ENCODE measurements around the gene AKTIP.

The AKTIP gene

DNA sequence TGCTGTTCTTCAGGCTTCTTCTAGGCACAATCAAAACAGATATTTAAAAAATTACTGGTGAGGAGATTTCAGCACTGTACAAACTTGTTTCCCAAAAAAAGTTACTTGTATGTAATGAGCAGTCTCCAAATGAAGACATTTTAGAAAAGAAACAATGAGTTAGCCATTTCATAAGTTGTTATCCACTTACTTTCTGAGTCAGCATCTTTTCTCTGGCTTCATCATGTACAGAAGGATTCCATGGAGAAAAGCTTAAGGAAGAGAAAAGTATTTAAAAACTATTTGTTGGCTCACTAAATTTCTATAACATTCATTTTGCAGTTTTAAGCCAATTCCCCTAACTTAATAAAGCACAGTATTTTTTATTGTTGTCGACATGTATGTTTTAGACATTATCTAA lies 10.5 kb downstream of the AKTIP start:
- no peak overlapping the region for H3K4me3 ChIP-seq (ENCODE audit: low read depth, low read length)
- no peaks in the 10 kb centered on the region for H3K9me3 ChIP-seq
- H3K36me3 ChIP-seq, result peaks cover 17% of the 10 kb centered on the region
- no peaks in the 10 kb centered on the region for H3K27me3 ChIP-seq
- no peak for DNase-seq
- no peaks in the 10 kb centered on the region for H3K4me1 ChIP-seq
- TF ChIP-seq, protein P1, sequence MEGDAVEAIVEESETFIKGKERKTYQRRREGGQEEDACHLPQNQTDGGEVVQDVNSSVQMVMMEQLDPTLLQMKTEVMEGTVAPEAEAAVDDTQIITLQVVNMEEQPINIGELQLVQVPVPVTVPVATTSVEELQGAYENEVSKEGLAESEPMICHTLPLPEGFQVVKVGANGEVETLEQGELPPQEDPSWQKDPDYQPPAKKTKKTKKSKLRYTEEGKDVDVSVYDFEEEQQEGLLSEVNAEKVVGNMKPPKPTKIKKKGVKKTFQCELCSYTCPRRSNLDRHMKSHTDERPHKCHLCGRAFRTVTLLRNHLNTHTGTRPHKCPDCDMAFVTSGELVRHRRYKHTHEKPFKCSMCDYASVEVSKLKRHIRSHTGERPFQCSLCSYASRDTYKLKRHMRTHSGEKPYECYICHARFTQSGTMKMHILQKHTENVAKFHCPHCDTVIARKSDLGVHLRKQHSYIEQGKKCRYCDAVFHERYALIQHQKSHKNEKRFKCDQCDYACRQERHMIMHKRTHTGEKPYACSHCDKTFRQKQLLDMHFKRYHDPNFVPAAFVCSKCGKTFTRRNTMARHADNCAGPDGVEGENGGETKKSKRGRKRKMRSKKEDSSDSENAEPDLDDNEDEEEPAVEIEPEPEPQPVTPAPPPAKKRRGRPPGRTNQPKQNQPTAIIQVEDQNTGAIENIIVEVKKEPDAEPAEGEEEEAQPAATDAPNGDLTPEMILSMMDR (IDR thresholded peaks at IDR 0.05; ENCODE audit: low read depth, low read length), result no peak

DNA sequence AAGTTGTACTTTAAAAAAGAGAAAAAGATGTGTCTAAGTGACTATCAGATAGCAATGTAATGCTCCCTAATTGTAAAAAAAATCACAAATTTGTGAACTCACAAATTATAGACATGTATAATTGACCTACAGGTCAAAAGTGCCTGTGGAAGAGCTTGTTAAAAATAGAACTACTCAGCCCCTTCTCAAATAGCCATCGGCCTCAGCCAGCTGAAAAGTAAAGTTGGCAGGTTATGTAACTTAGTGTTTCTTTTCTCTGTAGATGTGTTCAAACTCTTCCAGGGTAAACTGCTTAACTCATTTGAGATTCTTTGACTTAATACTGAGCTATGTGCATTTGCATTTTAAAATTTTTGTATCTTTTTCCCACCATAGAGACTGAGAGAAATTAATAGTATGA lies 13.3 kb downstream of the AKTIP start:
- Histone ChIP-seq H3K4me1 (no peaks in the 10 kb centered on the region), H3K36me3 (peaks cover 16% of the 10 kb centered on the region), H3K27me3 (no peaks in the 10 kb centered on the region), H3K9me3 (no peaks in the 10 kb centered on the region), H3K4me3 (ENCODE audit: low read depth, low read length) (no peak overlapping the region)
- TF ChIP-seq, protein P1 (IDR thresholded peaks at IDR 0.05; ENCODE audit: low read depth, low read length), result no peak
- no peak for DNase-seq

DNA sequence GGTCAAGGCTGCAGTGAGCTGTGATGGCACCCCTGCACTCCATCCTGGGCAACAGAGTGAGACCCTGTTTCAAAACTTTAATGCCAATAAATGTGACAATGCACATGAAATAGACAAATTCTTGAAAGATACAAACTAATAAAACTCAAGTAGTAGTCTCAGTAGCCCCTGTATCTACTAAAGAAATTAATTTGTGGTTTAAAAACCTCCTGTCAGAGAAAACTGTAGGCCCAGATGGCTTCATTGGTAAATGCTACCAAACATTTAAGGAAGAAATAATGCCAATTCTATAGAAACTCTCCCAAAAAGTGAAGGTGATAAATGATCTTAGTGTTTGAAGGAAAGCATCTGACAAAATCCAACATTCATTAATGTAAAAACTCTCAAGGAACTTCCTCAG lies 16.8 kb downstream of the AKTIP start:
- Histone ChIP-seq H3K36me3 (peaks cover 13% of the 10 kb centered on the region), H3K4me1 (no peaks in the 10 kb centered on the region), H3K27me3 (no peaks in the 10 kb centered on the region), H3K4me3 (ENCODE audit: low read depth, low read length) (no peak overlapping the region), H3K9me3 (no peaks in the 10 kb centered on the region)
- no peak for DNase-seq
- TF ChIP-seq, protein P1 (IDR thresholded peaks at IDR 0.05; ENCODE audit: low read depth, low read length), result no peak

DNA sequence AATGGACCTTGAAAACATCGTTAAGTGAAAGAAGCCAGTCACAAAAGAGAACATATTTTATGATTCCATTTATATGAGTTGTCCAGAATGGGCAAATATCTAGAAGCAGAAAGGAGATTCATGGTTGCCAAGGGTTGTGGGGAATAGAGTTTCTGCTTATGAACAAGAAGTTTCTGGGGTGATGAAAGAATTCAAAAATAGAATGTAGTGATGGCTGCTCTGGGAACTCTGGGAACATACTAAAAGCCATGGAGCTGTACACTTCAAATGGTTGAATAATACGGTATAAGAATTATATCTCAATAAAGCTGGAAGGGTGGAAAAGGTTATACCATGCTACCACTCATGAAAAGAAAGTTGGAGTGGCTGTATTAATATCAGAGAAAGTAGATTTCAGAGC lies 18.5 kb downstream of the AKTIP start:
- Histone ChIP-seq H3K27me3 (no peaks in the 10 kb centered on the region), H3K9me3 (no peaks in the 10 kb centered on the region), H3K4me3 (ENCODE audit: low read depth, low read length) (no peak overlapping the region), H3K36me3 (peaks cover 15% of the 10 kb centered on the region), H3K4me1 (no peaks in the 10 kb centered on the region)
- DNase-seq, result no peak
- TF ChIP-seq, protein P1 (IDR thresholded peaks at IDR 0.05; ENCODE audit: low read depth, low read length), result no peak

DNA sequence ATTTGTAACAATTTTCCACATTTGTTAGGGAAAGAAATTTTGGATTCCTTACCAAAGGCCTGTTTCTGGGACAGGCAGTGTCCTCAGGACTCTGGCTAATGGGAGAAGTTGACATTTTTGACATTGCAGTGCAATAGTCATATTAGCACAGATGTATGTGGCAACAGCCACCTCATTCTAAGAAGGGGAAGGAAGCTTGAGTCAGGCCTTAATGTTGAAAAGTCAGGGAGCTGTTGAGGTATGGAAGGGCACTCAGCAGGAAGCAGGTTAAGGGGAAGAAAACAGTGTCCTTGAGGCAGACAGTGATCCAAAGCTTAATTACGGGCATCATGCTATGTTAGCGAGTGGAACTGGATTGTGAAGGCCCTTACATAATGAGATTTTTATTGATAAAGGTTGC lies 20.9 kb downstream of the AKTIP start:
- TF ChIP-seq, protein P1 (IDR thresholded peaks at IDR 0.05; ENCODE audit: low read depth, low read length), result no peak
- no peaks in the 10 kb centered on the region for H3K4me1 ChIP-seq
- H3K9me3 ChIP-seq, result no peaks in the 10 kb centered on the region
- H3K36me3 ChIP-seq, result peaks cover 18% of the 10 kb centered on the region
- H3K4me3 ChIP-seq (ENCODE audit: low read depth, low read length), result no peak overlapping the region
- no peaks in the 10 kb centered on the region for H3K27me3 ChIP-seq
- DNase-seq, result no peak

DNA sequence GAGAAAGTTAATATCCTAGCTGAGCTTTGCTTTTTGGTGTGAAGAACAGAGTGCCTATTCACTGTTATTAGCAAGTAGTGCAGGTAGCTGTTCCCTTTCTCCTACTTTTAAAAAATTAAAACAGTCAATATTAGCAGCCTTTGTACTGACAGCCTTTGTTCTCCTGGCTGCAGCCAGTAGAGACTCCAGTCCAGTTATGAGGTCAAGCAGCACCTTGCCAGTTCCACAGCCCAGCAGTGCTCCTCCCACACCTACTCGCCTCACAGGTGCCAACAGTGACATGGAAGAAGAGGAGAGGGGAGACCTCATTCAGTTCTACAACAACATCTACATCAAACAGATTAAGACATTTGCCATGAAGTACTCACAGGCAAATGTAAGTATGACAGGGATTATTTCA lies 22.6 kb downstream of the AKTIP start:
- TF ChIP-seq, protein P1 (IDR thresholded peaks at IDR 0.05; ENCODE audit: low read depth, low read length), result no peak
- H3K4me1 ChIP-seq, result no peaks in the 10 kb centered on the region
- H3K36me3 ChIP-seq, result peaks cover 15% of the 10 kb centered on the region
- H3K27me3 ChIP-seq, result no peaks in the 10 kb centered on the region
- no peak overlapping the region for H3K4me3 ChIP-seq (ENCODE audit: low read depth, low read length)
- no peak for DNase-seq
- H3K9me3 ChIP-seq, result no peaks in the 10 kb centered on the region
